HEK293 (cell line): ENCODE results near the gene AOAH.
A peak's percentile ranks its signal among the peaks of the same experiment; 100 is the strongest.

Experiments
- CTCF ChIA-PET: fragments of 350-600 bp; formaldehyde crosslinking; extraction: SDS; loops from one replicate; lab custom pipeline; 2021; ENCODE audit warnings: antibody characterized with exemption; lab: Yijun Ruan, JAX
- POLR2A ChIA-PET: fragments of 300-600 bp; formaldehyde crosslinking; extraction: SDS; loops from one replicate; lab custom pipeline; 2020; ENCODE audit warnings: antibody characterized with exemption, inconsistent platforms; lab: Yijun Ruan, JAX
- H3K27ac ChIP-seq: fragments of 200-500 bp; sonication (Bioruptor generic); 2 replicates; pipeline ENCODE4 v1.5.1; 2014; ENCODE audit warnings: low read depth, low read length, control low read depth, inconsistent platforms; ENCODE audit errors: extremely low read depth
- H3K36me3 ChIP-seq, 2 experiments: fragments of 200-500 bp in 1 of 2; sonication (Bioruptor generic) in 1 of 2; 1 replicate in 1 of 2; 2 replicates in 1 of 2; pipeline ENCODE4 v1.5.1; 2014 to 2017; ENCODE audit warnings: inconsistent platforms in 2 of 2, low read length in 2 of 2; ENCODE audit not compliant: control insufficient read depth in 2 of 2, insufficient read depth in 1 of 2
- H3K4me1 ChIP-seq: fragments of 200-500 bp; sonication (Bioruptor generic); 2 replicates; pipeline ENCODE4 v1.5.1; 2014; ENCODE audit warnings: mild to moderate bottlenecking, low read length, inconsistent platforms; ENCODE audit not compliant: control insufficient read depth, insufficient read depth
- H3K4me3 ChIP-seq: 2 replicates; pipeline ENCODE4 v1.5.1; 2011; ENCODE audit warnings: low read depth, mild to moderate bottlenecking, control low read depth, low read length, moderate library complexity
- H3K9me3 ChIP-seq: fragments of 200-500 bp; sonication (Bioruptor generic); 2 replicates; pipeline ENCODE4 v1.5.1; 2014; ENCODE audit warnings: low read depth, low read length, inconsistent platforms; ENCODE audit not compliant: control insufficient read depth, insufficient read depth
- KLF1 ChIP-seq: fragments of 450-650 bp; formaldehyde crosslinking; IDR thresholded peaks from 2 replicates; pipeline ENCODE4 v1.5.1; 2016; ENCODE audit warnings: missing biosample characterization, missing genetic modification characterization
- PBX3 ChIP-seq: sonication (generic); formaldehyde crosslinking; IDR thresholded peaks from 2 replicates; pipeline ENCODE4 v1.8.1; 2022; ENCODE audit warnings: mild to moderate bottlenecking, moderate library complexity, missing genetic modification reagents
- SETDB1 ChIP-seq: IDR thresholded peaks from one replicate; pipeline ENCODE4 v1.6.1; 2017; ENCODE audit warnings: mild to moderate bottlenecking, low read length, moderate library complexity, mixed read lengths; ENCODE audit not compliant: insufficient read length
- TSHZ1 ChIP-seq: fragments of 450-650 bp; formaldehyde crosslinking; IDR thresholded peaks from 2 replicates; pipeline ENCODE4 v1.5.1; 2016; ENCODE audit warnings: missing biosample characterization, missing genetic modification characterization, borderline replicate concordance
- ZFHX2 ChIP-seq: fragments of 450-650 bp; formaldehyde crosslinking; conservative IDR thresholded peaks from 2 replicates; pipeline ENCODE4 v1.5.1; 2016; ENCODE audit warnings: missing biosample characterization, missing genetic modification characterization
- ZNF2 ChIP-seq: fragments of 450-650 bp; formaldehyde crosslinking; IDR thresholded peaks from 2 replicates; pipeline ENCODE4 v1.5.1; 2016; ENCODE audit warnings: missing biosample characterization, missing genetic modification characterization
- ZNF26 ChIP-seq: fragments of 450-650 bp; formaldehyde crosslinking; IDR thresholded peaks from 2 replicates; pipeline ENCODE4 v1.5.1; 2016; ENCODE audit warnings: missing biosample characterization, missing genetic modification characterization
- ZNF513 ChIP-seq: fragments of 450-650 bp; IDR thresholded peaks from 2 replicates; pipeline ENCODE4 v1.5.1; 2018; ENCODE audit warnings: missing biosample characterization, missing genetic modification characterization
- ZNF518A ChIP-seq: fragments of 450-650 bp; formaldehyde crosslinking; conservative IDR thresholded peaks from 2 replicates; pipeline ENCODE4 v1.5.1; 2016; ENCODE audit warnings: low read depth, missing biosample characterization, missing genetic modification characterization
- ZNF548 ChIP-seq: fragments of 450-650 bp; formaldehyde crosslinking; IDR thresholded peaks from 2 replicates; pipeline ENCODE4 v1.5.1; 2016; ENCODE audit warnings: missing biosample characterization, missing genetic modification characterization
- ZNF660 ChIP-seq: fragments of 450-650 bp; IDR thresholded peaks from 2 replicates; pipeline ENCODE4 v1.5.1; 2018; ENCODE audit warnings: missing biosample characterization, mild to moderate bottlenecking, missing genetic modification characterization
- ZNF707 ChIP-seq: fragments of 450-650 bp; formaldehyde crosslinking; IDR thresholded peaks from 2 replicates; pipeline ENCODE4 v1.5.1; 2016; ENCODE audit warnings: missing biosample characterization, missing genetic modification characterization

The AOAH gene

GRCh38 chr7:36677769-36678437, 46.4 kb downstream of the AOAH start:
- H3K4me1 ChIP-seq: no peaks in the 10 kb centered on the region
- H3K4me3 ChIP-seq: no peak overlapping the region
- TF ChIP-seq ZFHX2 (tag by site-specific recombination) (peak; percentile 45; the same call in 1 of the 2 replicates), KLF1 (tag by site-specific recombination) (no peak), PBX3 (no peak), ZNF548 (tag by site-specific recombination) (no peak), TSHZ1 (no peak), SETDB1 (no peak)
- POLR2A ChIA-PET: no interaction called here
- H3K27ac ChIP-seq: no peak overlapping the region
- CTCF ChIA-PET: interaction anchor here (1.3 kb wide), 1 partner anchor 190 kb away, joined by 5 read pairs; no protein-coding TSS in a partner anchor
- no peaks in the 10 kb centered on the region for H3K36me3 ChIP-seq
- H3K9me3 ChIP-seq: no peaks in the 10 kb centered on the region

DNA sequence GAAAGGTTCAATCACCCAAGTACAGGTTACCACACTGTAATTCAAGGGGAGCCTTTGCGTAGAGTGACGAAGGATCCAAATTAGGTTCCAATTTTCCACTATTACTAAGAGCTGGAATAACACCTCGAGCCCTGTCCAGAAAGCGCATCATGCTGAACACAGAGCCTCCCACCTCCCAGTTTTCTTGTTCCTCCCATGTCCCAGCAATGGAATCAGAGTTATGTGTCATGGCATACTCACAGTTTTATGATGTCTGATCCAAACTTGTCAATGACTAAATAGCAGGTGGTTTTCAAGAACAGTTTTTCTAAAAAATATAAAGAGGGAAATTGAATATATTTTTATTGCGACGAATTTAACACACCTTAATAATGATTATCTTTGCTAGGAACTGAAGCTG, 50.6 kb downstream of the AOAH start:
- ChIA-PET CTCF (interaction anchor here (1.1 to 6.9 kb wide), 2 partner anchors 184 to 525 kb away, joined by 4 to 111 read pairs; no protein-coding TSS in a partner anchor), POLR2A (no interaction called here)
- Histone ChIP-seq H3K27ac (no peak overlapping the region), H3K4me3 (no peak overlapping the region), H3K36me3 (no peaks in the 10 kb centered on the region), H3K4me1 (no peaks in the 10 kb centered on the region), H3K9me3 (no peaks in the 10 kb centered on the region)
- TF ChIP-seq ZNF513 (tag by site-specific recombination): no peak
- TF ChIP-seq ZNF26 (tag by site-specific recombination): no peak
- TF ChIP-seq ZNF707 (tag by site-specific recombination): no peak
- no peak for TF ChIP-seq ZNF2
- no peak for TF ChIP-seq TSHZ1
- no peak for TF ChIP-seq ZNF660 (tag by site-specific recombination)
- TF ChIP-seq ZNF518A (tag by site-specific recombination): no peak
